ENCODE measurements around the gene BUD31.
"Not testable (repeated sequence)": the region's sequence is repeated elsewhere in the genome, so short reads cannot be mapped to it uniquely, and the experiment has no call there.

Gene BUD31

GRCh38 chr7:99408379-99409191, at the start of gene BUD31, which contains the start of gene PDAP1:
TSS of gene BUD31 (plus strand) at chr7:99408969. CDS start at chr7:99411093, 2,124 bp downstream.
TSS of gene PDAP1 (minus strand) at chr7:99408597. CDS start at chr7:99408548, 49 bp downstream.
- FAIRE-seq, result peak; percentile 71

GRCh38 chr7:99359465-99360154, 49.2 kb upstream of the BUD31 start:
- no peak for FAIRE-seq

- no peak for FAIRE-seq
Measured at GRCh38 chr7:99362801-99363200, 46.0 kb upstream of the BUD31 start.

GRCh38 chr7:99363286-99363685, 45.5 kb upstream of the BUD31 start:
- FAIRE-seq, result no peak

GRCh38 chr7:99365318-99366141, 43.2 kb upstream of the BUD31 start:
- no peak for FAIRE-seq

GRCh38 chr7:99366646-99367045, 42.1 kb upstream of the BUD31 start:
- no peak for FAIRE-seq

- no peak for FAIRE-seq
Measured at GRCh38 chr7:99368750-99369389, 39.9 kb upstream of the BUD31 start.

GRCh38 chr7:99369767-99370391, 38.9 kb upstream of the BUD31 start:
- FAIRE-seq, result no peak

- FAIRE-seq, result no peak
Measured at GRCh38 chr7:99371376-99371920, 37.3 kb upstream of the BUD31 start.

GRCh38 chr7:99372275-99373090, 36.3 kb upstream of the BUD31 start:
- no peak for FAIRE-seq

GRCh38 chr7:99373091-99374066, 35.4 kb upstream of the BUD31 start:
- no peak for FAIRE-seq

GRCh38 chr7:99374111-99375064, 34.4 kb upstream of the BUD31 start, which contains the start of gene ARPC1B:
TSS of gene ARPC1B (plus strand) at chr7:99374730. CDS start at chr7:99385715, 10,985 bp downstream.
- FAIRE-seq, result no peak

- no peak for FAIRE-seq
Measured at GRCh38 chr7:99375070-99375807, 33.5 kb upstream of the BUD31 start.

- no peak for FAIRE-seq
Measured at GRCh38 chr7:99379043-99379577, 29.7 kb upstream of the BUD31 start.

GRCh38 chr7:99379693-99380031, 29.1 kb upstream of the BUD31 start:
- FAIRE-seq, result not testable (repeated sequence)

- no peak for FAIRE-seq
Measured at GRCh38 chr7:99380032-99380822, 28.5 kb upstream of the BUD31 start.

All from A204.1 (cell line).